Ovary (tissue), 9 donors: ENCODE data around the gene BMP3. TPM values are rescaled to one million over a fixed set of nuclear protein-coding genes. Genes with fewer than 3 reads are reported as not detected.

Source experiments
- DNase-seq, 5 donors: peaks; one replicate each; pipeline ENCODE4 v3.0.0-alpha.2; 2019 to 2020
- H3K27ac ChIP-seq, 2 donors: fragments of 200-600 bp; one replicate each; pipeline versions ENCODE4 v1.5.1 to v1.8.0; 2019 to 2022
- H3K27me3 ChIP-seq: fragments of 200-600 bp; one replicate; pipeline ENCODE4 v1.8.0; 2022
- H3K36me3 ChIP-seq: fragments of 200-600 bp; sonication (generic); one replicate; pipeline ENCODE4 v1.5.1; 2019
- H3K4me1 ChIP-seq: one replicate; pipeline ENCODE4 v1.8.1; 2013; ENCODE audit warnings: mild to moderate bottlenecking, moderate library complexity; ENCODE audit not compliant: insufficient read depth
- H3K4me3 ChIP-seq: fragments of 200-600 bp; sonication (generic); one replicate; pipeline ENCODE4 v1.5.1; 2017
- H3K9me3 ChIP-seq, 2 donors: fragments of 200-600 bp in 1 of 2; sonication (generic) in 1 of 2; one replicate each; pipeline versions ENCODE4 v1.5.1 to v1.8.1; 2013 to 2019; ENCODE audit warnings: mild to moderate bottlenecking in 1 of 2, moderate library complexity in 1 of 2
- CTCF ChIP-seq, 3 donors: fragments of 450-650 bp in 2 of 3; fragments of 200-600 bp in 1 of 3; IDR thresholded peaks; one replicate each; pipeline versions ENCODE4 v1.5.1 to v1.8.0; 2016 to 2022; ENCODE audit warnings: antibody characterized with exemption in 3 of 3, mild to moderate bottlenecking in 1 of 3
- EP300 ChIP-seq: sonication (generic); formaldehyde crosslinking; IDR thresholded peaks from one replicate; pipeline ENCODE4 v1.6.1; 2017; ENCODE audit warnings: antibody characterized with exemption
- POLR2A ChIP-seq: fragments of 450-650 bp; IDR thresholded peaks from one replicate; pipeline ENCODE4 v1.6.1; 2017; ENCODE audit warnings: antibody characterized with exemption, mild to moderate bottlenecking, moderate library complexity
- WGBS, 3 donors: extraction: QIAGEN DNeasy Blood & Tissue Kit in 1 of 3; methylation state at CpG; one replicate each; pipeline versions ENCODE4 v1.1.5 to v1.1.7; 2013 to 2017; 5-methylcytosine and 5-hydroxymethylcytosine counted together
- intact Hi-C, 4 donors: fragments of 100-400 bp; cut with DNase I; formaldehyde crosslinking; loops; one replicate each; pipeline versions ENCODE4 v1.11.0 to v1.15.1; 2022 to 2023
- polyA plus RNA-seq, 2 donors: library from polyadenylated mRNA; stranded (reverse); fragments of 200-250 nt in 1 of 2; fragments of 350-450 nt in 1 of 2; fragmentation: Illumina TruSeq in 1 of 2; extraction: RNeasy Lipid Tissue Mini Kit (QIAGEN cat#74804) in 1 of 2; gene quantifications; one replicate each; pipeline ENCODE4 v1.2.3, GENCODE V29; 2013 to 2014
- total RNA-seq, 7 donors: library from RNA; depleted of rRNA in 2 of 7; stranded (reverse); fragments of >200 nt in 2 of 7; fragmentation: NEBNext Ultra II Directional in 3 of 7; extraction: Animal tissue kit (Norgen Biotek cat#: 25700) in 3 of 7; gene quantifications; one replicate each; pipeline versions ENCODE4 v1.1.0 to v1.2.4, GENCODE V29; 2016 to 2023
- donor health status: DM: no; HTN: no; CAD: no; lungs with moderate emphysema.
- donor health status: DM: no; HTN: no; CAD: no.
- donor health status: Bipolar disorder and iron deficiency.
- donor health status: DM: yes; HTN: yes; CAD: no.
- donor health status: DM: no; HTN: no; CAD: no.
- donor health status: DM: yes; HTN: yes; CAD: no.

The BMP3 gene
- total and polyA plus RNA-seq, 9 donors: 0.56 to 10.1 (median 3.9) TPM

DNA sequence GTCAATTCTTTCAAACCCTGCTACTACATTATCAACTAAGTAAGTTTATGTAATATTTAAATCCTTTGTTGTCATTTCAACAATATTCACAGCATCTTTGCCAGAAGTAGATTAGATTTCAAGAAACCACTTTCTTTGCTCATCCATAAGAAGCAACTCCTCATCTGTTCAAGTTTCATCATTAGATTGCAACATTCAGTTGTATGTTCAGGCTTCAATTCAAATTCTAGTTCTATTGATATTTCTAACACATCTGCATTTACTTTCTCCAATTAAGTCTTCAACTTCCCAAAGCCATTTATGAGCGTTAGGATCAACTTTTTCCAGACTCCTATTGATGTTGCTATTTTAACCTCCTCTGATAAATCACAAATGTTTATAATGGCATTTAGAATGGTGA lies 66.1 kb downstream of the BMP3 start:
- Histone ChIP-seq H3K4me1 (no peaks in the 10 kb centered on the region), H3K4me3 (no peak overlapping the region), H3K36me3 (no peaks in the 10 kb centered on the region), H3K27ac (no peak overlapping the region), H3K27me3 (no peaks in the 10 kb centered on the region), H3K9me3 (no peaks in the 10 kb centered on the region)
- intact Hi-C loops: no loop called here
- TF ChIP-seq CTCF (IDR thresholded peaks at IDR 0.05): no peak
- WGBS, 3 donors: 79 to 92% (median 90%) methylated on average over 1 of the region's 1 CpG
- no peak for DNase-seq

GRCh38 chr4:81102107-81102506 lies 71.6 kb downstream of the BMP3 start:
- no peaks in the 10 kb centered on the region for H3K36me3 ChIP-seq
- H3K4me1 ChIP-seq: no peaks in the 10 kb centered on the region
- intact Hi-C loops: no loop called here
- no peak overlapping the region for H3K4me3 ChIP-seq
- H3K9me3 ChIP-seq: no peaks in the 10 kb centered on the region
- no peaks in the 10 kb centered on the region for H3K27me3 ChIP-seq
- TF ChIP-seq POLR2A (no peak), EP300 (no peak), CTCF (IDR thresholded peaks at IDR 0.05) (no peak)
- no peak for DNase-seq
- H3K27ac ChIP-seq: no peak overlapping the region

DNA sequence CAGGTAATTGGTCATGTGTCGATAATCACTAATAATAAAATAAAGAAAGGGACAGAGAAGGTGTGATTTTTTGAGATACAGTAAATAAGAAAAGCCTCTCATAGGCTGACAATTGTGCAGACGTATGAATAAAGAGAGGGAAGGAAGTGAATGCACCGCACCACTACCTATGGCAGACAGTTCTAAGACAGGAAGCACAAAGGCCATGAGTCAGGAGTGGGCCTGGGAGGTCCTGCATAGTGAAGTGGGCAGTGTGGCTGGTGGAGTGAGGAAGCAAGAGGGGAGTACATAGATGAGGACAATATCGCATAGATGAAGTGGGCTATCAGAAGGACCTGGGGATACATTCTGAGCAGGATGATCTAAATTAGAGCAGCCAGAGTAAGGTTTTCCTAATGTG lies 75.6 kb downstream of the BMP3 start:
- TF ChIP-seq EP300: no peak
- no peak for TF ChIP-seq CTCF (IDR thresholded peaks at IDR 0.05)
- no peak for TF ChIP-seq POLR2A
- no peaks in the 10 kb centered on the region for H3K36me3 ChIP-seq
- 89 to 91% (median 89%) methylated on average over 4 of the region's 4 CpGs for WGBS, 3 donors
- no peak overlapping the region for H3K27ac ChIP-seq
- H3K9me3 ChIP-seq: no peaks in the 10 kb centered on the region
- no peaks in the 10 kb centered on the region for H3K27me3 ChIP-seq
- no peaks in the 10 kb centered on the region for H3K4me1 ChIP-seq
- no peak for DNase-seq
- no peak overlapping the region for H3K4me3 ChIP-seq
- intact Hi-C loops: no loop called here

Other genes with a start within 250 kb of the BMP3 start
- under 1 TPM in 4 of 7 donors, not detected in 3; 0.08 to 0.60 (median 0.21) TPM for gene PRKG2, start 184.5 kb downstream of the BMP3 start, total RNA-seq
- gene PRKG2, start 184.5 kb downstream of the BMP3 start, polyA plus RNA-seq: under 1 TPM; 0.13 to 0.15 TPM